Eye (tissue), 1 donor: ENCODE results near the gene PTH2.

Experiments used
- DNase-seq: peaks from one replicate; pipeline ENCODE4 v3.0.0-alpha.2; 2015

Gene PTH2

GRCh38 chr19:49409441-49410029, 13.7 kb downstream of the PTH2 start:
- no peak for DNase-seq

DNA sequence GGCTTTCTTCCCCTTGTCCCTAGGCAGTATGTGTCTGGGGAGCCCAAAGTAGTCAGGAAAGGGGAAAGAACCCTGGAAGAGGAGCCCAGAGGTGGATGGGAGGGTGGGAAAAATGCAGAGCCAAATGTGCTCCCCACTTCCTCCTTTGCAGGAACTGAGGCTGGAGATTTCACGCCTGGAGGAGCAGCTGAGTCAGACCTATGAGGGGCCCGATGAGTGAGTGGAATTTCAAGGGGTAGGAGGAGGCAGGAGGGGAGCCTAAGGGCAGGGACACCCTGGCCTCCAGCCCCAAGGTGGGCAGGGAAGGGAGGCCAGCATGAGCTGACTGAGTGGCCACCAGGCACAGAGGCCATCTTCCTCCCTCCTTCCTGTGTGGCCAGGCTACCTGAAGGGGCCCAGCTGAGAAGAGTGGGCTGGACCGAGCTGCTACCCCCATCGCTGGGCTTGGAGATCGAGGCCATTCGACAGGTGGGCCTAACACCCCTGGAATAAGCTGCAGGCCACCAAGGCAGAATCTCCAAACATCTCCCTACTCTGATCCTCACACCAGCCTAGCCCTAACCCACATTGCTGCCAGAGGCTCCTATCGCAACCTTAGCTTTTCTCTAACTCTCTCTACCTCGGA, 14.3 kb downstream of the PTH2 start:
- no peak for DNase-seq

- no peak for DNase-seq
These were observed 15.7 kb downstream of the PTH2 start for GRCh38 chr19:49407482-49408015.

GRCh38 chr19:49407079-49407478, 16.2 kb downstream of the PTH2 start:
- DNase-seq = no peak

GRCh38 chr19:49403404-49404187, 19.6 kb downstream of the PTH2 start:
- DNase-seq = peak; percentile 65

GRCh38 chr19:49400029-49400428, 23.2 kb downstream of the PTH2 start:
- DNase-seq = no peak

DNA sequence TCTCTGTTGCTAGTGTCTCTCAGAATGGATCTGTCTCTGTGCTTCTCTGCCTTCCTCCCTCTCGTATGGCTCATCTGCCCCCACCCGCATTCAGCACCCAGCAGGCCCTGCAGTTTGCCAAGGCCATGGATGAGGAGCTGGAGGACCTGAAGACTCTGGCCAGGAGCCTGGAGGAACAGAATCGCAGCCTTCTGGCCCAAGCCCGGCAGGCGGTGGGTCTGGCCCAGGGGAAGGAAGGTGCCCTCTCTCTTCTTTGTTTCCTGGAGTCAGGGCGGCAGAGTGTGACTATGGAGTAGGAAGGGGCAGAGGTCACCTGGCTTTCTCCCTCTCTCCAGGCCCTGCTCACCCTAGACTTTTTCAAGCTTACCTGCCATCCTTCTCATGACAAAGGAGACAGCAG, 24.3 kb downstream of the PTH2 start:
- no peak for DNase-seq

GRCh38 chr19:49398001-49398615, 25.1 kb downstream of the PTH2 start:
- no peak for DNase-seq

- no peak for DNase-seq
These were observed 26.3 kb downstream of the PTH2 start for GRCh38 chr19:49396738-49397505.

- DNase-seq = no peak
These were observed 27.4 kb downstream of the PTH2 start for GRCh38 chr19:49395581-49396407.

DNA sequence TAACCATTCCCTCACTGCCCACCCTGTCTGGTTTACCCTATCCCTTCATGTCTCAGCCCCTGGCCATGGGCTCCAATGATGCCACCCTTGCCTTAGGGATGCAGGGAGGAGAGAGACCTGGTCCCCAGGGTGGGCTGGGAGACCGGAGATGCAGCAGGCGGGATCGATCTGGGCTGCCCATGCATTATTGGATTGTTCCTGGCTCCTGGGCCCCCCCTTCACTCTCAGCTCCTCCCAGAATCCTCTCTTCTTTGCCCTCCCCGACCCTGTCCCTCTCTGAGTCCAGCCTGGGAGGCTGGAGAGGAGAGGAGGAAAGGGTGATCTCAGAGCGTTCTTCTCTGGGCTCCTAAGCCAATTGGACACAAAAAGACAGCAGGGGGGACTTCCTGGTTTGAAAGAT, 29.4 kb downstream of the PTH2 start:
- DNase-seq = peak; percentile 31

DNA sequence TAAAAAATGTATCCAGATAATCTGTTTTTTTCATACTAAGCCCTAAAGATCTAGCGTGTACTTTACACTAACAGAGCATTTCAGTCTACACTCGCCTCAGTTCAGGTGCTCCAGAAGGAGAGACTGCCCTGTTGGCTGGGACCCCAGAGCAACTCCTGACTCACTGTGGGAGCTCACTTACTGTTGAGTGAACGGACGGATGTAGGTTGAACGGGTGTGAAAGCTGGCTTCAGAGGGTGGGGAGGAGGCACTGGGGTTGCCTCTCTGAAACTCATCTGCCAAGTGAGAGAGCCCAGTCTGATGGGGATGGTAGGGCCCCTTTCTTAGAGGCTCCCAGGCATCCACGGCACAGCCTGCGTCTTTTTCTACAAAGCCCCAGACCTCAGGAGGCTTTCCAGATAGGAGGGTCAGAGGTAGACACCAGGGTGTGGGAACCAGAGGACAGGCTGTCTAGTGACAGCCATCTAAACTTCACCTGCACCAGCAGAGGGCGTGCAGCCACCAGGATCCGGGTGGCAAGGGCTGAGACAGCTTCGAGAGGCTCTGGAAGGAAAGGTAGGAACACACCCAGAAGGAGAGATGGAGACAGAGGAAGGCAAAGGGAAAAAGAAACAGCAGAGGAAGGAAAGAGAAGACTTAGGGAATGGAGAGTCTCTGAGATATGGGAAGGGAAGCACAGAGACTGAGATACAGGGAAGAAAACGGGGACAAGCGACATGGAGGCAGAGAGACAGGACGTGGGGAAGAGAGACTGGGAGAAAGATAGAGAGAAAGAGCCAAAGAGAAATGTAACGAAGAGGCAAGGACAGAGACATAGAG, 31.5 kb downstream of the PTH2 start:
- DNase-seq = peak; percentile 89

- DNase-seq = no peak
These were observed 32.3 kb downstream of the PTH2 start for GRCh38 chr19:49390929-49391359.

GRCh38 chr19:49390131-49390928, 32.9 kb downstream of the PTH2 start:
- no peak for DNase-seq

- DNase-seq = no peak
These were observed 33.8 kb downstream of the PTH2 start for GRCh38 chr19:49389406-49389805.

DNA sequence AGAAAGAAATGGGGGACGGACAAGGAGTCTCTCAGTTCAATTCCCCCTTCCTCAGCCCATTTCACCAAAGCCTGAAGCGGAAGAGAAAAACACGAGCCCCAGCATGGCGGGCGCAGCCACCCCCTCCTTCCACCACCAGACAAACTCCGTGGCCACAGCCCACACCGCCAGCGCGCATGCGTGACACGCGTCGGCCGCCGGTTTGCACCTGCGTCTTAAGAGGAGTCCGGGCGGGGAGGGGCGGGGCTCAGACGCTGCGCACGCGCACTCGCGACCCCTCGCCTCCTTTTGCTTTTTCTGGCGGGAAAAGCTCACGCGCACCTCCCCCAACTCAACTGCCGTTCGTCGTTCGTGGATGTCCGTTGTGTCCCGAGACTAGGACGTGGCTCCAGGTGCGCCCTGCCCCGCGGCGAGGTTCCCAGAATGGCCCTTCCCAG, 35.3 kb downstream of the PTH2 start, which contains the start of gene KASH5:
KASH5 (plus strand) TSS at position 314 of the 437 bp plus-strand sequence. CDS start 2,635 bp downstream, outside the sequence.
- DNase-seq = peak; percentile 66

DNA sequence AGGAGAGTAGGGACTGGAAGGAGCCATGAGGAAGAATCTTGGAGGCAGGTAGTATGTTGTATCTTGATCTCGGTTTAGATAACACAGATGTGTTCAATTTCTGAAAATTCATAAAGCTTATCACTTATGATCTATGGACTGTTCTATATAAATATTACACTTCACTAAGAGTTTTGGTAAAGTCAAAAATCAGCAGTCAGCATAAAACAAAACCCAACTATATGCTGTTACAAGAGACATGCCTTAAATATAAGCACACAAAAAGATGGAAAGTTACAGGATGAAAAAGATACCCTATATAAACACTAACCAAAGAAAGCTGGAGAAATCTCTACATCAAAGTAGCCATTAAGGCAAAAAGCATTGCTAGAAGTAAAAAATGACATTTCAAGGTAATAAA, 39.6 kb downstream of the PTH2 start:
- no peak for DNase-seq

DNA sequence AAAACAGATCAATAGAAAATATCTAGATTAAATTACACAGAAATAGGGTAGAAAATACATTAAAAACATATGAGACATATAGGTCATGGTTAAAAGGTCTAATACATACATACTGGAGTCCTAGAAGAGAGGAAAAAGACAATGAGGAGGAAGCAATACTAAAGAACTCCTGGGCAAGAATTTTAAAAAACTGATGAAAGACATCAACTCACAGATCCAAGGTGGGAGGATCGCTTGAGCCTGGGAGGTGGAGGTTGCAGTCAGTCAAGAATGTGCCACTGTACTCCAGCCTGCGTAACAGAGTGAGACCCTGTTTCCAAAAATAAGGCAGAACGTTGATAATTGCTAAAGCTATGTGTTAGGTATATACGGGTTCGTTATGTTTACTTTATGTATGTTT, 40.6 kb downstream of the PTH2 start:
- DNase-seq = no peak

DNA sequence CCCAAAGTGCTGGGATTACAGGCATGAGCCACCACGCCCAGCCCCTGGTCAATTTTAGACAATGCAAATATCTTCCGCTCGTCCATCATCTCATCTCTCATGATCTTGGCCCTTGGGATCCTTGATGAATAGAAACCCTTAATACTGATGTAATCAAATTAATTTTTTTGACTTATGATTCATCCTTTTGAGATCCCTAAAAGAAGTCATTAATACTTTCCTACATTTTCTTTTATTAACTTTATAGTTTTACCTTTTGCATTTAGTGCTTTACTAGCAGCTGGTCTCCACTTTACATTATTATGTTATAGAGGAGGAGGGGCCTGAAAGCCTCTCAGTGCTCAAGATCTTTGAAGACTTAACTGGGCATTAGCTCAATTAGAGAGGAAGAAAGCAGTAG, 42.9 kb downstream of the PTH2 start:
- DNase-seq = no peak

- no peak for DNase-seq
These were observed 44.7 kb downstream of the PTH2 start for GRCh38 chr19:49378512-49378911.
